Chondrocyte (in vitro differentiated cells): ENCODE measurements around the gene MST1. TPM values are rescaled to one million over a fixed set of nuclear protein-coding genes. Genes with fewer than 3 reads are reported as not detected.
A peak's percentile ranks its signal among the peaks of the same experiment; 100 is the strongest.

Experiments
- DNase-seq: peaks from one replicate; pipeline ENCODE4 v3.0.0; 2021; ENCODE audit warnings: mixed read lengths, low spot score
- H3K27ac Mint-ChIP-seq: one replicate; pipeline ENCODE4 v1.8.0; 2021; ENCODE audit warnings: mild to moderate bottlenecking, moderate library complexity, mixed read lengths; ENCODE audit not compliant: unreplicated experiment
- H3K27me3 Mint-ChIP-seq: 2 replicates; pipeline ENCODE4 v1.8.0; 2021; ENCODE audit warnings: low read depth, mixed read lengths
- H3K36me3 Mint-ChIP-seq: 2 replicates; pipeline ENCODE4 v1.8.0; 2021; ENCODE audit warnings: low read depth, mixed read lengths
- H3K4me1 Mint-ChIP-seq: 2 replicates; pipeline ENCODE4 v1.8.0; 2021; ENCODE audit warnings: low read depth, mild to moderate bottlenecking, mixed read lengths
- H3K4me3 Mint-ChIP-seq: one replicate; pipeline ENCODE4 v1.8.0; 2021; ENCODE audit warnings: mild to moderate bottlenecking, moderate library complexity, mixed read lengths; ENCODE audit not compliant: unreplicated experiment
- H3K9me3 Mint-ChIP-seq: 2 replicates; pipeline ENCODE4 v1.8.0; 2021; ENCODE audit warnings: low read depth, mixed read lengths
- total RNA-seq: library from RNA; stranded (reverse); gene quantifications from 3 replicates; pipeline ENCODE4 v1.2.1, GENCODE V29; 2021
- TF ChIP-seq, protein P1 (sequence below): fragments of 200-600 bp; sonication (generic); IDR thresholded peaks from 2 replicates; pipeline ENCODE4 v1.5.0; 2021; ENCODE audit warnings: antibody characterized with exemption, mild to moderate bottlenecking, moderate library complexity

Gene MST1
- total RNA-seq, 1 donor from 2014 or later: 19.1 TPM

DNA sequence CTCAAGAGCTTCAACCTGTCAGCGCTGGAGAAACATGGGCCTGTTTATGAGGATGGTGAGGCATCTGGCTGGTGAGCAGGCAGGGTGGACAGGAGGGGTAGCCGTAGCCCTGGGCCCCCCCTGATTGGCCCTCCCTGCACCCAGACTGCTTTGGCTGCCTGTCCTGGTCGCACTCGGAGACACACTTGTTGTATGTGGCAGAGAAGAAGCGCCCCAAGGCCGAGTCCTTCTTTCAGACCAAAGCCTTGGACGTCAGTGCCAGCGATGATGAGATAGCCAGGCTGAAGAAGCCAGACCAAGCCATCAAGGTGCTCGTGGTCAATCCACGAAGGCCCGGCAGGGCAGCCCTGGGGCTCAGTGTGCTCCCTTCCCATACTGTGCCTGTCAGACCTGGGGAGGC is 13.4 kb downstream of the MST1 start:
- Mint-ChIP-seq H3K4me1 (peaks cover 16% of the 10 kb centered on the region), H3K27ac (no peak overlapping the region), H3K27me3 (no peaks in the 10 kb centered on the region), H3K4me3 (no peak overlapping the region), H3K36me3 (peaks cover 13% of the 10 kb centered on the region), H3K9me3 (no peaks in the 10 kb centered on the region)
- TF ChIP-seq, protein P1, sequence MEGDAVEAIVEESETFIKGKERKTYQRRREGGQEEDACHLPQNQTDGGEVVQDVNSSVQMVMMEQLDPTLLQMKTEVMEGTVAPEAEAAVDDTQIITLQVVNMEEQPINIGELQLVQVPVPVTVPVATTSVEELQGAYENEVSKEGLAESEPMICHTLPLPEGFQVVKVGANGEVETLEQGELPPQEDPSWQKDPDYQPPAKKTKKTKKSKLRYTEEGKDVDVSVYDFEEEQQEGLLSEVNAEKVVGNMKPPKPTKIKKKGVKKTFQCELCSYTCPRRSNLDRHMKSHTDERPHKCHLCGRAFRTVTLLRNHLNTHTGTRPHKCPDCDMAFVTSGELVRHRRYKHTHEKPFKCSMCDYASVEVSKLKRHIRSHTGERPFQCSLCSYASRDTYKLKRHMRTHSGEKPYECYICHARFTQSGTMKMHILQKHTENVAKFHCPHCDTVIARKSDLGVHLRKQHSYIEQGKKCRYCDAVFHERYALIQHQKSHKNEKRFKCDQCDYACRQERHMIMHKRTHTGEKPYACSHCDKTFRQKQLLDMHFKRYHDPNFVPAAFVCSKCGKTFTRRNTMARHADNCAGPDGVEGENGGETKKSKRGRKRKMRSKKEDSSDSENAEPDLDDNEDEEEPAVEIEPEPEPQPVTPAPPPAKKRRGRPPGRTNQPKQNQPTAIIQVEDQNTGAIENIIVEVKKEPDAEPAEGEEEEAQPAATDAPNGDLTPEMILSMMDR: no peak
- no peak for DNase-seq

DNA sequence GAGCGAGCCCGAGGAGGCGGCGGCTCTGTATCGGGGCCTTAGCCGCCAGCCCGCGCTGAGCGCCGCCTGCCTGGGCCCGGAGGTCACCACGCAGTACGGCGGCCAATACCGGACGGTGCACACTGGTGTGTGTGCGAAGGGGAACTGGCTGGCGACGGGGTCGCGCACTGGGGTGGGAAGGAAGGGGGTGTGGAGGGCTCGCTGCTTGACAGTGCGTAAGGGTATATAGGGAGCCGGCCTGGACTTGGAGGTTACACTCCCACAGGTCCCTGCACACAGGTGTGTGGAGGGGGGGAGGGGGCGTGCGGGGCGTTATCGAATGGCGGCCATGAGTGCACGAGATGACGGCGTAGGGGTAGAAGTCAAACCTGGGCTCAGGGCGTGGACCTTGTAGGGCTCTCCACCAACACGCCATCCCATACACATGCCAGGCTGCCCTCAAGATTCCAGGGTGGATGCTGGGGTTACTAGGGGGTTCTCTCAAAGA is 14.7 kb downstream of the MST1 start:
- Mint-ChIP-seq H3K4me3 (peak overlapping the region; percentile 90), H3K4me1 (peaks cover 16% of the 10 kb centered on the region), H3K9me3 (no peaks in the 10 kb centered on the region), H3K27ac (peak overlapping the region; percentile 17), H3K36me3 (peaks cover 7% of the 10 kb centered on the region), H3K27me3 (no peaks in the 10 kb centered on the region)
- TF ChIP-seq, protein P1: peak; percentile 46
- DNase-seq: no peak

DNA sequence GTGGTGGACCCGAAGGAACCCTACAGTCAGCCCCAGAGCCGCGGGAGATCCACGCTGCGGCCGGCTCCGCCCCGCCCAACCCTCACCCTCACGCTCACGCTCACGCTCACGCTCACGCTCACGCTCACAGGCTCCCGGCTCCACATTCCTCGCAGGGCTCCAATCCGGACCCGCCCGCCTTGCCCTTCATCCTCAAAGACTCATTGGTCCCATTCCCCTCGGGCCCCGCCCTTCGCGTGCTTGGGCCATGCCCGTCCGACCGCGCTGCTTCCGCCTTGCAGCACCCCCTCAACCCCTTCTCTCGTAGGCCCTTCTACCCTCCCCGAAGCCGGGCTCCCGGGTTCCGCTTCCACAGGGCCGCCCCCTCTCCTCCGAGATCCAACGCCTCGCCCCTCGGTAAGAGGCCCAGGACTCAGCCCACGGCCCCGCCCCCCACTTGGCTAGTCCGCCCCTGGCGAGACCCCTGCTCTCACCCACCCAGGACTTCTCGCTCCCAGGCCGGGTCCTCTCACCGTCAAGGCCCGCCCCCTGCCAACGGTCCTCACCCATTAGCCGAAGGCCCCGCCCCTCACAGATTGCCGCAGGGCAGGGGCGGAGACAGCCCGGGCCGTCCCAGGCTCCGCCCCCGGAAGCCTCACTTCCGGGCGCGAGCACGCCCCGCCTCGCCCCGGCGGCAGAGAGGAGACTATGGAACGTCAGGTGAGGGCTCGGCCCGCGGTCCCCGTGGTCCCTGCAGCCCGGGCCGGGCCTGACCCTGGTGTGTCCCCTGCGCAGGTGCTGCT is 15.4 kb downstream of the MST1 start, which contains the start of gene APEH:
Gene APEH, plus strand, starts transcription at position 637 of the 782 bp plus-strand sequence. Its CDS starts 51 bp downstream, at position 688.
- Mint-ChIP-seq H3K36me3 (peaks cover 7% of the 10 kb centered on the region), H3K27ac (peak within 1 kb of the TSS; percentile 99)

DNA sequence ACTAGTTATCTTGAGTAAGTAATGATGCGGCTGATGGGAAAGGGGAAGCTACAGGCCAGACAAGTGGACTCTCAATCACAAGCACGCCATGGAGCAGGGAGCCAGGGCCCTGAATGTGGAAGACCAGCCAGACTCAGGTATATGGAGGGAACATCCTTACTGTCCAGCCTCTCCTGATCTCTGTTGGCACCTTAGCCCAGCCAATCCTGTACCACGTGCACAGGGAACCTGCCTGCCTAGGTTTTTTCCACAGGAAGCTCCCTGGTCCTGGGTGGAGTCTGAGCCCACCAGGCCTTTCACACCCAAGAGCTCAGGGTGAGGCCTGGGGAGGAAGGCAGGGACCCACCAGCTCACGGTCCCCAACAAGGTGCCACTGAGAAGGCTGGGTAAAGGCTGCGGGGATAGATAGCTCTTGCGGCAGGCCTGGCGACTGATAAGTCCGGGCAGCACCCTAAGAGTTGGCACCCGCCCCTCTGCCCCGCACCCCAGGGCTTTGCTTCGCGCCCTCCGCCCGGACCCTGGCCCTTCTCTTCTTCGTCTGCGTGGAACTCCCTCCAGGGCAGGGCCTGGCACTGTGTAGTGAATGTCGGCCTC is 16.1 kb downstream of the MST1 start:
- H3K4me3 Mint-ChIP-seq: peak overlapping the region; percentile 90
- TF ChIP-seq, protein P1: no peak
- H3K36me3 Mint-ChIP-seq: peaks cover 6% of the 10 kb centered on the region
- DNase-seq: no peak
- H3K4me1 Mint-ChIP-seq: peaks cover 24% of the 10 kb centered on the region
- no peaks in the 10 kb centered on the region for H3K9me3 Mint-ChIP-seq
- no peaks in the 10 kb centered on the region for H3K27me3 Mint-ChIP-seq
- peak overlapping the region; percentile 99 for H3K27ac Mint-ChIP-seq

More for the DNA sequence above, 15.4 kb downstream of the MST1 start, which contains the start of gene APEH:
- Mint-ChIP-seq H3K9me3 (no peaks in the 10 kb centered on the region), H3K4me1 (peaks cover 18% of the 10 kb centered on the region), H3K27me3 (no peaks in the 10 kb centered on the region), H3K4me3 (peak within 1 kb of the TSS; percentile 90)
- DNase-seq: no peak
- TF ChIP-seq, protein P1: no peak
